Mesothelial cell of epicardium (in vitro differentiated cells): ENCODE measurements around the gene SRC. TPM values are rescaled to one million over a fixed set of nuclear protein-coding genes. Genes with fewer than 3 reads are reported as not detected.

ENCODE experiments used
- DNase-seq, 2 experiments: peaks; one replicate each; pipeline ENCODE4 v3.0.0; 2021; ENCODE audit warnings: low spot score in 2 of 2; ENCODE audit not compliant: unreplicated experiment in 2 of 2
- H3K27ac Mint-ChIP-seq: 2 replicates; pipeline ENCODE4 v1.8.0; 2021; ENCODE audit warnings: mixed read lengths
- H3K27me3 Mint-ChIP-seq: 2 replicates; pipeline ENCODE4 v1.8.0; 2021; ENCODE audit warnings: low read depth, mixed read lengths
- H3K36me3 Mint-ChIP-seq: 2 replicates; pipeline ENCODE4 v1.8.0; 2021; ENCODE audit warnings: mixed read lengths
- H3K4me1 Mint-ChIP-seq: 2 replicates; pipeline ENCODE4 v1.8.0; 2021; ENCODE audit warnings: mixed read lengths
- H3K4me3 Mint-ChIP-seq: 2 replicates; pipeline ENCODE4 v1.8.0; 2021; ENCODE audit warnings: mild to moderate bottlenecking, moderate library complexity, mixed read lengths
- H3K9me3 Mint-ChIP-seq: 2 replicates; pipeline ENCODE4 v1.8.0; 2021; ENCODE audit warnings: mixed read lengths
- CTCF ChIP-seq: fragments of 200-600 bp; sonication (generic); IDR thresholded peaks from one replicate; pipeline ENCODE4 v1.5.0; 2021; ENCODE audit warnings: antibody characterized with exemption; ENCODE audit not compliant: unreplicated experiment
- total RNA-seq: library from RNA; stranded (reverse); gene quantifications from 3 replicates; pipeline ENCODE4 v1.2.1, GENCODE V29; 2021

The SRC gene
- total RNA-seq, 1 donor from 2014 or later: 85.2 TPM

DNA sequence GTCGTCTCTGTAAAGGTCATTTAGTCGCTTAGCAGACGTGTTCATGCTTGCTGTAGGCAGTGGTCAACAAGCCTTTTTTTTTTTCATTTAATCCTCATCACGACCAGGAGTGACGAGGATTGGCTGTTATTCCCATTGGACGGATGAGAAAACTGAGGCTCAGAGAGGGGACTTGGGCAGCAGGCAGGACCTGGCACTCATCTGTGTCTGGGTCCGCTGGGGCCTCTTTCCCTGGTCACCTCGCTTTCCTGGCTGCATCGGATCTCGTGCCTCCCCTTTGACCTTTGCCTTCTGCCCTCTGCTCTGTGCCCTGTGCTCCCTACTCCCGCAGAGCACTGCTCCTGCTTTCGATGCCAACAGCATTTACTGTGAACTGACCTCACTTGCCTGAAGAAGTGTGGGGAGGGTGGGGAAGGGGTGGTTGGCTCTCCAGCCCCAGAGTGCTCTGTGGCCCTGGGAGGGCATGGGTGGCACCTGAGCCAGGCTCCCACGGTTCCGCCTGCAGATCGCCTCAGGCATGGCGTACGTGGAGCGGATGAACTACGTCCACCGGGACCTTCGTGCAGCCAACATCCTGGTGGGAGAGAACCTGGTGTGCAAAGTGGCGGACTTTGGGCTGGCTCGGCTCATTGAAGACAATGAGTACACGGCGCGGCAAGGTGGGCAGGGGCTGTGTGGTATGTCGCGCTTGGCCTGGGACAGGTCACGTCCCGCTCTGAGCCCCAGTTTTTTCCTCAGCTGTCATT is 56.2 kb downstream of the SRC start:
- Mint-ChIP-seq H3K27ac (no peak overlapping the region), H3K36me3 (peaks cover 10% of the 10 kb centered on the region)

DNA sequence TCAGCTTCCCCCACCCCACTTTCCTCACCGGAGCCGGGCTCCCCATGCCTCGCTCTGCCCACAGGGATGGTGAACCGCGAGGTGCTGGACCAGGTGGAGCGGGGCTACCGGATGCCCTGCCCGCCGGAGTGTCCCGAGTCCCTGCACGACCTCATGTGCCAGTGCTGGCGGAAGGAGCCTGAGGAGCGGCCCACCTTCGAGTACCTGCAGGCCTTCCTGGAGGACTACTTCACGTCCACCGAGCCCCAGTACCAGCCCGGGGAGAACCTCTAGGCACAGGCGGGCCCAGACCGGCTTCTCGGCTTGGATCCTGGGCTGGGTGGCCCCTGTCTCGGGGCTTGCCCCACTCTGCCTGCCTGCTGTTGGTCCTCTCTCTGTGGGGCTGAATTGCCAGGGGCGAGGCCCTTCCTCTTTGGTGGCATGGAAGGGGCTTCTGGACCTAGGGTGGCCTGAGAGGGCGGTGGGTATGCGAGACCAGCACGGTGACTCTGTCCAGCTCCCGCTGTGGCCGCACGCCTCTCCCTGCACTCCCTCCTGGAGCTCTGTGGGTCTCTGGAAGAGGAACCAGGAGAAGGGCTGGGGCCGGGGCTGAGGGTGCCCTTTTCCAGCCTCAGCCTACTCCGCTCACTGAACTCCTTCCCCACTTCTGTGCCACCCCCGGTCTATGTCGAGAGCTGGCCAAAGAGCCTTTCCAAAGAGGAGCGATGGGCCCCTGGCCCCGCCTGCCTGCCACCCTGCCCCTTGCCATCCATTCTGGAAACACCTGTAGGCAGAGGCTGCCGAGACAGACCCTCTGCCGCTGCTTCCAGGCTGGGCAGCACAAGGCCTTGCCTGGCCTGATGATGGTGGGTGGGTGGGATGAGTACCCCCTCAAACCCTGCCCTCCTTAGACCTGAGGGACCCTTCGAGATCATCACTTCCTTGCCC is 57.4 kb downstream of the SRC start:
- Mint-ChIP-seq H3K36me3 (peaks cover 10% of the 10 kb centered on the region), H3K27me3 (peaks cover under 1% of the 10 kb centered on the region), H3K4me1 (peaks cover 19% of the 10 kb centered on the region), H3K27ac (no peak overlapping the region), H3K9me3 (no peaks in the 10 kb centered on the region), H3K4me3 (no peak overlapping the region)
- no peak for TF ChIP-seq CTCF
- no peak for DNase-seq

More for the DNA sequence above, 56.2 kb downstream of the SRC start:
- Mint-ChIP-seq H3K4me1 (peaks cover 10% of the 10 kb centered on the region), H3K4me3 (no peak overlapping the region), H3K9me3 (no peaks in the 10 kb centered on the region), H3K27me3 (no peaks in the 10 kb centered on the region)
- DNase-seq: no peak
- no peak for TF ChIP-seq CTCF

- Mint-ChIP-seq H3K27ac (no peak overlapping the region), H3K27me3 (peaks cover 8% of the 10 kb centered on the region), H3K9me3 (no peaks in the 10 kb centered on the region), H3K4me1 (peaks cover 29% of the 10 kb centered on the region), H3K4me3 (no peak overlapping the region), H3K36me3 (peaks cover 10% of the 10 kb centered on the region)
- TF ChIP-seq CTCF: no peak
- DNase-seq: no peak
Observed at GRCh38 chr20:37404461-37404890, 58.5 kb downstream of the SRC start.

DNA sequence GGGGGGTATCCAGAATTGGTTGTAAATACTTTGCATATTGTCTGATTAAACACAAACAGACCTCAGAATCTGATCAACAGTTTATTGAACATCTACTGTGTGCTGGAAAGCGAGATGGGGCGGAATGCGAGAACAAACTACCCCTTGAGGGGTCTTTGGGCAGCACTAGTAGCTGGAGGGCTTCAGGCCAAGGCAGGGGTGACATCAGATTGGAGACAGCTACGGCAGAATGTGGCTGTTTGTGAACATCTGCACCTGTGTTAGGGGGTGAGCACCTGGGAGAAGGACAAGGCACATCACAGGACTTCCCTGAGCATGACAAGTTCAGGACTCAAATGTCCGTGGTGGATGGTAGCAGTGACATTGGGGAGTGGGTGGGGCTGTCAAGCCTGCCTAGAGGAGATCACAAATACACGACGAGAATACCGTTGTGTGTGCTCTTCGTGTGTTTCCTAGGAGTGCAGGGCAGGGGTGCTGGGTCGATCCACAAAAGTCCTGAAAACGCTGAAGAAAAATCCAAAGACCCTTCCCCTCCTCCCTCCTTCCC is 59.5 kb downstream of the SRC start:
- Mint-ChIP-seq H3K27me3 (peaks cover 12% of the 10 kb centered on the region), H3K9me3 (no peaks in the 10 kb centered on the region), H3K4me1 (peaks cover 30% of the 10 kb centered on the region), H3K4me3 (peak overlapping the region; percentile 55), H3K27ac (no peak overlapping the region), H3K36me3 (peaks cover 10% of the 10 kb centered on the region)
- no peak for DNase-seq
- TF ChIP-seq CTCF: no peak

DNA sequence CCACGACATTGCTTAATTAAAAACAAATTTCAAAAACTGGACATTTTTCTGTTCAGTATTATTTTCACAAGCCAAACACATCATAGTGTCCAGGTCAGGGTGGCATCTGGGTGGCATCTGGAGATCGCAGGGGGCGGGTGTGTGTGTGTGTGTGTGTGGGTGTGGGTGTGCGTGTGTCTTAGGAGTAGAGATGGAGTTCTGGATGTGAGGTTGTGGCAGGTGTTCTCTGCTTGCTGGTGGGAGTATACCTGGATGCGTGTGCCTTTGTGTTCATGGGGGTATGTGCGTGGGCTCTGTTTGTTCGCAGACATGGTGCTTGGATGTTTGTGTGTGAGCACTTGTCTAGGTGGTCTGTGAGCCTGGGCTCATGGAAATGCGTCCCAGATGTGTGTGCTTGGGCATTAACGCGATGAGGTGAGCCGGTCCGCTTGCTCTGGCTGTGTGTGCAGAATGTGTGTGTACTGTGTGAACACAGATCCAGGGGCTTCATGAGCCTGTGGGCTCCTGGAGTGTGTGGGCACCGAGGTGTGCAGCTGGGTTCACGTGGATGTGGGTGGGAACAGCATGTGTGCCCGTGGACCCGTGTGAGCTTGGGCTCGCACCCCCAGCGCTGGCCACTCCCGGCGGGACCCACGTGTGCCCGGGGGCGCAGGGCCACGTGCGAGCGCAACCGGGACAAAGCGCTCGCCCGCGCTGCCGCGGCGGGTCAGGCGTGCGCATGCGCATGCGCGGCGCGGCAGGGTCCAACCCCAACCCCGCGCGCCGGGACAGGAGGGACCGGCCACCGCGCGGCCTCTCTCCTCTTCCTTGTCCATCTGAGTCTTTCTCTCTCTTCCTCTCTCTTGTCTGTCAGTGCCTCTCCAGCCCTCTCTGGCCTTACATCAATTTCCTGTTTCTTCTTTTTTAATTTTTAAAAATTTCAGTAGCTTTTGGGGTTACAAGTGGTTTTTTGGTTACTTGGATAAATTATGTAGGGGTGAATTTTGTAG is 60.4 kb downstream of the SRC start:
- H3K9me3 Mint-ChIP-seq: no peaks in the 10 kb centered on the region
- H3K27me3 Mint-ChIP-seq: peaks cover 12% of the 10 kb centered on the region

More for the DNA sequence above, 60.4 kb downstream of the SRC start:
- DNase-seq: peak; percentile 54 to 65
- Mint-ChIP-seq H3K27ac (peak overlapping the region; percentile 40), H3K4me3 (peak overlapping the region; percentile 55), H3K4me1 (peaks cover 30% of the 10 kb centered on the region), H3K36me3 (peaks cover 10% of the 10 kb centered on the region)
- TF ChIP-seq CTCF: no peak
